GM12878 (cell line): ENCODE data around the gene METRNL.

Experiments used
- CTCF ChIP-seq, 3 experiments: IDR thresholded peaks in 2 of 3; conservative IDR thresholded peaks in 1 of 3; 2 replicates each; pipeline ENCODE4 v1.5.1; 2011; ENCODE audit warnings: low read depth in 3 of 3, low read length in 3 of 3, mild to moderate bottlenecking in 3 of 3, control low read depth in 2 of 3, moderate library complexity in 2 of 3, inconsistent platforms in 1 of 3, mixed read lengths in 1 of 3; ENCODE audit not compliant: control insufficient read depth in 2 of 3, insufficient read depth in 1 of 3; ENCODE audit errors: extremely low read depth in 1 of 3
- TAF1 ChIP-seq: IDR thresholded peaks from 2 replicates; pipeline ENCODE4 v1.6.1; 2011; ENCODE audit warnings: mild to moderate bottlenecking, low read depth, low read length, borderline replicate concordance
- TBL1XR1 ChIP-seq: IDR thresholded peaks from 2 replicates; pipeline ENCODE4 v1.6.1; 2012; ENCODE audit warnings: low read depth, low read length, improper control_type of control experiment
- TF ChIP-seq, protein P1 (sequence below): IDR thresholded peaks from 2 replicates; pipeline ENCODE4 v1.6.1; 2012; ENCODE audit warnings: low read depth, low read length, improper control_type of control experiment
- TF ChIP-seq, protein P2 (sequence below): fragments of 450-650 bp; IDR thresholded peaks from 2 replicates; pipeline ENCODE4 v1.6.1; 2017; ENCODE audit warnings: mild to moderate bottlenecking

- TF ChIP-seq TBL1XR1, result no peak
- no peak for TF ChIP-seq TAF1
- TF ChIP-seq CTCF (IDR thresholded peaks at IDR 0.05 in 2 of 3, conservative IDR thresholded peaks at IDR 0.05 in 1 of 3; ENCODE audit: control insufficient read depth in 2 of 3, extremely low read depth in 1 of 3, insufficient read depth in 1 of 3, low read depth in 3 of 3, low read length in 3 of 3), result no peak
- TF ChIP-seq, protein P1, sequence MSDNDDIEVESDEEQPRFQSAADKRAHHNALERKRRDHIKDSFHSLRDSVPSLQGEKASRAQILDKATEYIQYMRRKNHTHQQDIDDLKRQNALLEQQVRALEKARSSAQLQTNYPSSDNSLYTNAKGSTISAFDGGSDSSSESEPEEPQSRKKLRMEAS, result no peak
- TF ChIP-seq, protein P2, sequence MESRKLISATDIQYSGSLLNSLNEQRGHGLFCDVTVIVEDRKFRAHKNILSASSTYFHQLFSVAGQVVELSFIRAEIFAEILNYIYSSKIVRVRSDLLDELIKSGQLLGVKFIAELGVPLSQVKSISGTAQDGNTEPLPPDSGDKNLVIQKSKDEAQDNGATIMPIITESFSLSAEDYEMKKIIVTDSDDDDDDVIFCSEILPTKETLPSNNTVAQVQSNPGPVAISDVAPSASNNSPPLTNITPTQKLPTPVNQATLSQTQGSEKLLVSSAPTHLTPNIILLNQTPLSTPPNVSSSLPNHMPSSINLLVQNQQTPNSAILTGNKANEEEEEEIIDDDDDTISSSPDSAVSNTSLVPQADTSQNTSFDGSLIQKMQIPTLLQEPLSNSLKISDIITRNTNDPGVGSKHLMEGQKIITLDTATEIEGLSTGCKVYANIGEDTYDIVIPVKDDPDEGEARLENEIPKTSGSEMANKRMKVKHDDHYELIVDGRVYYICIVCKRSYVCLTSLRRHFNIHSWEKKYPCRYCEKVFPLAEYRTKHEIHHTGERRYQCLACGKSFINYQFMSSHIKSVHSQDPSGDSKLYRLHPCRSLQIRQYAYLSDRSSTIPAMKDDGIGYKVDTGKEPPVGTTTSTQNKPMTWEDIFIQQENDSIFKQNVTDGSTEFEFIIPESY, result no peak
These were observed 10.1 kb downstream of the METRNL start for GRCh38 chr17:83089328-83090132.
